Tibial nerve (tissue), 4 donors: Measurements from ENCODE around the gene ZMYM1. TPM values are rescaled to one million over a fixed set of nuclear protein-coding genes. Genes with fewer than 3 reads are reported as not detected.

Experiments used
- DNase-seq, 2 donors: peaks; one replicate each; pipeline ENCODE4 v3.0.0-alpha.2; 2019; ENCODE audit warnings: low spot score in 2 of 2
- H3K27ac ChIP-seq, 4 donors: fragments of 200-600 bp; sonication (generic) in 3 of 4; one replicate each; pipeline ENCODE4 v1.5.1; 2017 to 2019; ENCODE audit warnings: mild to moderate bottlenecking in 1 of 4
- H3K27me3 ChIP-seq, 2 donors: fragments of 200-600 bp; sonication (generic) in 1 of 2; one replicate each; pipeline versions ENCODE4 v1.5.1 to v1.6.0; 2017 to 2019
- H3K36me3 ChIP-seq, 3 donors: fragments of 200-600 bp; sonication (generic); one replicate each; pipeline ENCODE4 v1.5.1; 2018 to 2019
- H3K4me1 ChIP-seq, 4 donors: fragments of 200-600 bp; sonication (generic) in 3 of 4; one replicate each; pipeline ENCODE4 v1.5.1; 2017 to 2019
- H3K4me3 ChIP-seq, 4 donors: fragments of 200-600 bp; sonication (generic) in 3 of 4; one replicate each; pipeline ENCODE4 v1.5.1; 2017 to 2019; ENCODE audit warnings: mild to moderate bottlenecking in 1 of 4, moderate library complexity in 1 of 4
- H3K9me3 ChIP-seq, 4 donors: fragments of 200-600 bp; sonication (generic) in 3 of 4; one replicate each; pipeline ENCODE4 v1.5.1; 2017 to 2019
- EP300 ChIP-seq, 2 donors: sonication (generic); formaldehyde crosslinking; IDR thresholded peaks; one replicate each; pipeline ENCODE4 v1.6.1; 2017; ENCODE audit warnings: antibody characterized with exemption in 2 of 2, mild to moderate bottlenecking in 1 of 2
- POLR2A ChIP-seq, 2 donors: fragments of 450-650 bp; IDR thresholded peaks; one replicate each; pipeline ENCODE4 v1.6.1; 2017; ENCODE audit warnings: antibody characterized with exemption in 2 of 2, mild to moderate bottlenecking in 2 of 2, moderate library complexity in 2 of 2
- WGBS, 2 donors: methylation state at CpG; one replicate each; pipeline ENCODE4 v1.1.5; 2018; 5-methylcytosine and 5-hydroxymethylcytosine counted together
- total RNA-seq, 4 donors: library from RNA; depleted of rRNA; stranded (reverse); fragments of >200 nt; gene quantifications; one replicate each; pipeline ENCODE4 v1.1.0, GENCODE V29; 2016
- TF ChIP-seq, protein P1 (sequence below), 5 experiments: fragments of 200-600 bp in 3 of 5; fragments of 450-650 bp in 2 of 5; sonication (generic) in 3 of 5; IDR thresholded peaks; one replicate each; pipeline ENCODE4 v1.5.1; 2016 to 2019; ENCODE audit warnings: antibody characterized with exemption in 5 of 5, mild to moderate bottlenecking in 3 of 5, moderate library complexity in 2 of 5

Gene ZMYM1
- total RNA-seq, 4 donors from 2014 or later = 10.5 to 17.4 (median 13.4) TPM

DNA sequence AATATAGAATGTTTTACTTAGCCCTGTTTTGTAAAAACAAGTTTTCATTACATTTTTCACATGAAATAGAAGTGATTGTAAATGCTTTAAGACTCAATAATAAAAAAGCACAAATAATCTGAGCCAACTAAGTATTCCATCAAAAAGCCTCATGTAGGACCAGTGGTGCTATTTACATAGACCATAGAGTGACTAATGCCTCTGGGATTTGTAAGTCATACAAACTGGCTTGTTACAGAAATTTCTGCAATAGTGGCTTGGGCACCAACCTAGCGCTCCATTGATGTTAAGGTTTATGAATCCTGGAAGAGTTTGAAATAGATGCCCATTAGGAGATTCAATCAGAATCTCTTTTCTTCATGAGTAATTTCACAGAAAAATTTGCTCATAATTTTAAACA lies 31.9 kb downstream of the ZMYM1 start:
- WGBS, 2 donors = 94 to 95% methylated on average over 1 of the region's 1 CpG

DNA sequence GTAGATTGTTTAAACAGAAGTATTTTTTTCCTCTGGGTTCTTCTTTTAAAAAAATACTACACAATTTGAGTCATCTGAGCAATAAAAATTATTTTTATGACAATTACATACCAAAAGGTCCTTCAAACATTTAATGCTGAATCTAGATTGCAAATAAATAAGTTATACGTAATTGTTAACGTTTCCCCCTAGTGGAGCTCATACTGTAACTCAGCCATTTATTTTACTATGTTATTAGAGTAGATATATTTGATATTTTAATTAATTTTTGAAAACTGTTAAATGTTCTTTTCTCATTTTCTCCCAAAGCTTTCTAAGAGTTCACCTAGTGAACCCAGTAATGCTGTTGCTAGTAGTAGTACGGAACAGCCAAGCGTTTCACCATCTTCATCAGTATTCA lies 33.5 kb downstream of the ZMYM1 start:
- no peak overlapping the region for H3K27ac ChIP-seq
- H3K27me3 ChIP-seq = no peaks in the 10 kb centered on the region
- no peaks in the 10 kb centered on the region for H3K4me1 ChIP-seq
- TF ChIP-seq EP300 (IDR thresholded peaks at IDR 0.05) (no peak), POLR2A (IDR thresholded peaks at IDR 0.05) (no peak)
- TF ChIP-seq, protein P1, sequence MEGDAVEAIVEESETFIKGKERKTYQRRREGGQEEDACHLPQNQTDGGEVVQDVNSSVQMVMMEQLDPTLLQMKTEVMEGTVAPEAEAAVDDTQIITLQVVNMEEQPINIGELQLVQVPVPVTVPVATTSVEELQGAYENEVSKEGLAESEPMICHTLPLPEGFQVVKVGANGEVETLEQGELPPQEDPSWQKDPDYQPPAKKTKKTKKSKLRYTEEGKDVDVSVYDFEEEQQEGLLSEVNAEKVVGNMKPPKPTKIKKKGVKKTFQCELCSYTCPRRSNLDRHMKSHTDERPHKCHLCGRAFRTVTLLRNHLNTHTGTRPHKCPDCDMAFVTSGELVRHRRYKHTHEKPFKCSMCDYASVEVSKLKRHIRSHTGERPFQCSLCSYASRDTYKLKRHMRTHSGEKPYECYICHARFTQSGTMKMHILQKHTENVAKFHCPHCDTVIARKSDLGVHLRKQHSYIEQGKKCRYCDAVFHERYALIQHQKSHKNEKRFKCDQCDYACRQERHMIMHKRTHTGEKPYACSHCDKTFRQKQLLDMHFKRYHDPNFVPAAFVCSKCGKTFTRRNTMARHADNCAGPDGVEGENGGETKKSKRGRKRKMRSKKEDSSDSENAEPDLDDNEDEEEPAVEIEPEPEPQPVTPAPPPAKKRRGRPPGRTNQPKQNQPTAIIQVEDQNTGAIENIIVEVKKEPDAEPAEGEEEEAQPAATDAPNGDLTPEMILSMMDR (IDR thresholded peaks at IDR 0.05) = no peak
- WGBS, 2 donors = 82 to 83% methylated on average over 4 of the region's 4 CpGs
- no peaks in the 10 kb centered on the region for H3K9me3 ChIP-seq
- peaks cover 0 to 65% (median 0%) of the 10 kb centered on the region in 3 donors for H3K36me3 ChIP-seq
- DNase-seq = no peak
- no peak overlapping the region for H3K4me3 ChIP-seq

More for the DNA sequence above, 31.9 kb downstream of the ZMYM1 start:
- Histone ChIP-seq H3K4me1 (no peaks in the 10 kb centered on the region), H3K9me3 (no peaks in the 10 kb centered on the region), H3K4me3 (no peak overlapping the region), H3K36me3 (peaks cover 0 to 66% (median 0%) of the 10 kb centered on the region in 3 donors), H3K27ac (no peak overlapping the region), H3K27me3 (no peaks in the 10 kb centered on the region)
- no peak for DNase-seq
- TF ChIP-seq POLR2A (IDR thresholded peaks at IDR 0.05) = no peak
- TF ChIP-seq EP300 (IDR thresholded peaks at IDR 0.05) = no peak
- TF ChIP-seq, protein P1 (IDR thresholded peaks at IDR 0.05) = no peak

DNA sequence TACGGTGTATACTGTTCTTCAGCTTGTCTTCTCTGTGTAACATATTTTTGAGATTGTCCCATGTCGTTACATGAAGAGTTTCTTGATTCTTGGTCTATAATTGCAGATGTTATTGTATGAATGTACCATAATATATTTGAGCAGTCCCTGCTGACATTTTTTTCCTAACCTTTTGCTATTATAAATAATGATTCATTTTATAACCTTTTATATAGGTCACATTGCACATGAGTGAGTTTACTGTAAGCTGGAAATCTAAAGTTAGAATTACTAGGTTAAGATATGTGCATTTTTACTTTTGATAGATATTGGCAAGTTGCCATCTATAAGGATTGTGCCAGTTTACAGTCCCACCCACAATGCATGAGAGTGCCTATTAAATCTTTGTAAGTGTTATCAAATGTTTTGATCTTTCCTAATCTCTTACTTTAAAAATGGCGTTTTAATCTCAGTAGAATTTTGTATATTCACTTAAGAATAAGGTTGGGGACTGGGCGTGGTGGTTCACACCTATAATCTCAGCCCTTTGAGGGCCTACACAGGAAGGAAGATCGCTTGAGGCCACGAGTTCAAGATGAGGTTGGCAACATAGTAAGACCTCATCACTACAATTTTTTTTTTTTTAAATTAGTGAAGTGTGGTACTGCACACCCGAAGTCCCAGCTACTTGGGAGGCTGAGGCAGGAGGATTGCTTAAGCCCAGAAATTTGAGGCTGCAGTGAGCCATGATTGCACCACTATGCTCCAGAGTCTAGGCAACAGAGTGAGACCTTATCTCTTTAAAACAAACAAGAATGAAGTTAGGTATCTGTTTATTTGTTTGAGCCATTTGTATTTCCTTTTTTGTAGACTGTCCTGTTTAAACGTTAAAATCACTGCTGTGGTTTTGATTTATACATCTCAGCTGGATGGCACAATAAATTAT lies 36.5 kb downstream of the ZMYM1 start:
- TF ChIP-seq POLR2A (IDR thresholded peaks at IDR 0.05) (no peak), EP300 (IDR thresholded peaks at IDR 0.05) (no peak)
- TF ChIP-seq, protein P1 (IDR thresholded peaks at IDR 0.05) = no peak
- no peaks in the 10 kb centered on the region for H3K4me1 ChIP-seq
- WGBS, 2 donors = 71 to 76% methylated on average over 8 of the region's 8 CpGs
- H3K36me3 ChIP-seq = peaks cover 0 to 56% (median 0%) of the 10 kb centered on the region in 3 donors
- H3K27ac ChIP-seq = no peak overlapping the region
- DNase-seq = no peak
- no peak overlapping the region for H3K4me3 ChIP-seq
- H3K9me3 ChIP-seq = no peaks in the 10 kb centered on the region
- no peaks in the 10 kb centered on the region for H3K27me3 ChIP-seq

DNA sequence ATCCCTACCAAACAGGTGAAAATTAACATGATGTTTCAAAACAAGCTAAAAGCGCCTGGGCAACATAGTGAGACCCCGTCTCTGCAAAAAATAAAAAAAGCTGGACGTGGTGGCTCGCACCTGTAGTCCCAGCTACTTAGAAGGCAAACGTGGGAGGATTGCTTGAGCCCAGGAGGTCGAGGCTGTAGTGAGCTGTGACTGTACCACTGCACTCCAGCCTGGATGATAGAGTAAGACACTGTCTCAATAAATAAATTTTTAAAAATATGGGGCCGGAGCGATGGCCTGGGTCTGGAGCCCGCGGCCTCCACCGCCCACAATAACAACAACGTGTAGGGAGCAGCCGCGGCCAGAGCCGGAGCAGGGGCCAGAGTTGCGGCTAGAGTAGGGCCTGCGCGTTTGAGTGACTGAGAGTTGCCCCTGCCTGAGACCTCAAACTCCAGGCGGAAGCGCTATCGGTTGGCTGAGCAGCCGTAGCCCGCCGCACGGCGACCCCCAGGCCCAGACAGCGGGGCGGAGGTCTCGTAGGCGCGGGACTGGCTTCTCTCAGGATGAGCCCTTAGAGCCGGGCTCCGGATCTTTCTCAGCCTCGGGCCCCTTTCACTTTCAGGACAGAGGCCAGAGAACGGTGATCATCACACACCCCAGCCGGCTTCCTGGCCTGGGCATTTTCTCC lies 41.4 kb downstream of the ZMYM1 start:
- no peak for DNase-seq
- H3K36me3 ChIP-seq = peaks cover 0 to 28% (median 0%) of the 10 kb centered on the region in 3 donors
- 15% methylated on average over 35 of the region's 36 CpGs for WGBS, 2 donors
- H3K4me3 ChIP-seq = peak overlapping the region in 3 of 4 donors; percentile 17 to 45 (median 43)
- no peaks in the 10 kb centered on the region for H3K9me3 ChIP-seq
- TF ChIP-seq POLR2A (IDR thresholded peaks at IDR 0.05) = no peak
- TF ChIP-seq, protein P1 (IDR thresholded peaks at IDR 0.05) = no peak
- no peaks in the 10 kb centered on the region for H3K27me3 ChIP-seq
- no peak overlapping the region for H3K27ac ChIP-seq
- no peaks in the 10 kb centered on the region for H3K4me1 ChIP-seq

DNA sequence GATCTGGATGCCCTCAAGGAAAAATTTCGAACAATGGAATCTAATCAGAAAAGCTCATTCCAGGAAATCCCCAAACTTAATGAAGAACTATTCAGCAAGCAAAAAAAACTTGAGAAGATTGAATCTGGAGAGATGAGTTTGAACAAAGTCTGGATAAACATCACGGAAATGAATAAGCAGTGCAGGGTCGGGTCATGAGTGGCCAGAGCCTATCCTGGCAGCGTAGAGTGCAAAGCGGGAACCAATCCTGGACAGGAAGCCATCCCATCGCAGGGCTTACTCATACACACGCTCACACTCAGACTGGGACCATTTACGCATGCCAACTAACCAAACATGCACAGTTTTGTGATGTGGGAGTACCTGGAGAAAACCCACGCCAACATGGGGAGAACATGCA lies 43.1 kb downstream of the ZMYM1 start:
- peaks cover 0 to 16% (median 0%) of the 10 kb centered on the region in 4 donors for H3K9me3 ChIP-seq
- no peaks in the 10 kb centered on the region for H3K4me1 ChIP-seq
- no peak overlapping the region for H3K4me3 ChIP-seq
- 84 to 90% methylated on average over 9 of the region's 9 CpGs for WGBS, 2 donors
- peaks cover 0 to 18% (median 0%) of the 10 kb centered on the region in 3 donors for H3K36me3 ChIP-seq
- H3K27me3 ChIP-seq = no peaks in the 10 kb centered on the region
- H3K27ac ChIP-seq = no peak overlapping the region
- no peak for TF ChIP-seq POLR2A (IDR thresholded peaks at IDR 0.05)
- no peak for TF ChIP-seq EP300 (IDR thresholded peaks at IDR 0.05)
- TF ChIP-seq, protein P1 (IDR thresholded peaks at IDR 0.05) = no peak
- DNase-seq = no peak
